PFSK-1 (cell line): ENCODE data around the gene MAGEB2.

ENCODE experiments used
- FOXP2 ChIP-seq: optimal IDR thresholded peaks from 2 replicates; pipeline ENCODE3; 2011; ENCODE audit warnings: borderline replicate concordance, control low read depth, inconsistent platforms; ENCODE audit not compliant: insufficient read depth; ENCODE audit errors: extremely low read length, extremely low read depth
- POLR2AphosphoS5 ChIP-seq: IDR thresholded peaks from 2 replicates; pipeline ENCODE4 v1.6.1; 2012; ENCODE audit warnings: low read depth, mild to moderate bottlenecking, control low read depth, low read length, moderate library complexity
- REST ChIP-seq, 2 experiments: IDR thresholded peaks; 2 replicates each; pipeline versions ENCODE4 v1.6.1 to v1.8.0; 2011 to 2012; ENCODE audit warnings: low read depth in 2 of 2, low read length in 2 of 2, control low read depth in 1 of 2, inconsistent platforms in 1 of 2, mild to moderate bottlenecking in 1 of 2, moderate library complexity in 1 of 2; ENCODE audit not compliant: insufficient read depth in 1 of 2
- SIN3A ChIP-seq: IDR thresholded peaks from 2 replicates; pipeline ENCODE4 v1.6.1; 2012; ENCODE audit warnings: mild to moderate bottlenecking, low read length, moderate library complexity, borderline replicate concordance; ENCODE audit not compliant: insufficient read depth
- TAF1 ChIP-seq: IDR thresholded peaks from 2 replicates; pipeline ENCODE4 v1.6.1; 2012; ENCODE audit warnings: low read length, control low read depth, borderline replicate concordance; ENCODE audit not compliant: insufficient read depth

The MAGEB2 gene

GRCh38 chrX:30230395-30230794, 15.0 kb downstream of the MAGEB2 start, which contains the start of gene MAGEB3:
TSS of gene MAGEB3 (plus strand) at chrX:30230657. CDS start at chrX:30235925, 5,268 bp downstream.
- TF ChIP-seq SIN3A: no peak
- TF ChIP-seq FOXP2: no peak
- no peak for TF ChIP-seq POLR2AphosphoS5
- no peak for TF ChIP-seq REST (IDR thresholded peaks at IDR 0.05; ENCODE audit: insufficient read depth in 1 of 2, low read depth in 2 of 2, low read length in 2 of 2)
- no peak for TF ChIP-seq TAF1

GRCh38 chrX:30241724-30242415, 26.5 kb downstream of the MAGEB2 start, which contains the start of gene MAGEB4:
TSS of gene MAGEB4 (plus strand) at chrX:30242000. CDS start at chrX:30242136, 136 bp downstream.
- TF ChIP-seq SIN3A: no peak
- no peak for TF ChIP-seq POLR2AphosphoS5
- no peak for TF ChIP-seq FOXP2
- no peak for TF ChIP-seq TAF1
- TF ChIP-seq REST (IDR thresholded peaks at IDR 0.05; ENCODE audit: insufficient read depth in 1 of 2, low read depth in 2 of 2, low read length in 2 of 2): no peak

- TF ChIP-seq TAF1: no peak
- TF ChIP-seq POLR2AphosphoS5: no peak
- no peak for TF ChIP-seq FOXP2
- no peak for TF ChIP-seq SIN3A
- no peak for TF ChIP-seq REST (IDR thresholded peaks at IDR 0.05; ENCODE audit: insufficient read depth in 1 of 2, low read depth in 2 of 2, low read length in 2 of 2)
Observed at GRCh38 chrX:30246769-30247489, 31.6 kb downstream of the MAGEB2 start, which contains the start of gene MAGEB1. TSS of gene MAGEB1 (plus strand) at chrX:30247146. CDS start at chrX:30250494, 3,348 bp downstream.

- no peak for TF ChIP-seq SIN3A
Observed at GRCh38 chrX:30248854-30249253, 33.5 kb downstream of the MAGEB2 start.

DNA sequence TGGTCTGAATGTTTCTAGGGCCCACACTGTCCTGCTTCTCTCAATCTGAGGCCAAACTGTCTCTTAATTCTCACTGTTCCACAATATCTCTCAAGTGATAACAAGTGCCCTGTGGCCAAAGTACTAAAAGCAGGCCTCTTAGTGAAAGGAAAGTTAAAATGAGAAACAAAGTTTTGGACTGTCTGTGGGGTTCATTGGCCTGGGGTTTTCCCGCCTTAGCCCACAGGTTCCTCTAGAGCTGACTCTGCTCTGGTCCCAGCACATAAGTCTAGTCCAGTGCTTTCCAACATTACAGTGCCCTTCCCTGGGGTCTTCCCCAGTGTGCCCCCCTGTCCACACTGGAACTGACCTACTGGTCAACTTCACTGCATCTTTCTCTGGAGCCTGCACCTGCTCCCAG, 37.9 kb downstream of the MAGEB2 start:
- no peak for TF ChIP-seq SIN3A
- no peak for TF ChIP-seq TAF1
- no peak for TF ChIP-seq REST (IDR thresholded peaks at IDR 0.05; ENCODE audit: insufficient read depth in 1 of 2, low read depth in 2 of 2, low read length in 2 of 2)
- TF ChIP-seq POLR2AphosphoS5: no peak
- TF ChIP-seq FOXP2: no peak
